BJ (cell line): ENCODE measurements around the gene GADD45A. TPM values are rescaled to one million over a fixed set of nuclear protein-coding genes. Genes with fewer than 3 reads are reported as not detected.

Experiments used
- CTCF ChIA-PET: fragments of 350-600 bp; formaldehyde crosslinking; extraction: SDS; loops from one replicate; lab custom pipeline; 2021; ENCODE audit warnings: antibody characterized with exemption, inconsistent platforms; lab: Yijun Ruan, JAX
- POLR2A ChIA-PET: fragments of 300-600 bp; sonication (Branson Sonifier 250); formaldehyde crosslinking; extraction: SDS; loops from one replicate; lab custom pipeline; 2021; ENCODE audit warnings: antibody characterized with exemption; lab: Charles Lee
- DNase-seq: peaks from one replicate; pipeline ENCODE4 v3.0.0-alpha.2; 2011; ENCODE audit warnings: low read depth
- H3K27me3 ChIP-seq: 2 replicates; pipeline ENCODE4 v1.6.0; 2011; ENCODE audit warnings: low read length; ENCODE audit not compliant: control insufficient read depth, insufficient read depth
- H3K36me3 ChIP-seq: 2 replicates; pipeline ENCODE4 v1.5.1; 2011; ENCODE audit warnings: low read length; ENCODE audit not compliant: control insufficient read depth, insufficient read depth
- H3K4me3 ChIP-seq: 2 replicates; pipeline ENCODE4 v1.5.1; 2011; ENCODE audit warnings: low read depth, mild to moderate bottlenecking, control low read depth, low read length
- polyA plus RNA-seq: library from polyadenylated mRNA; depleted of rRNA; stranded (reverse); fragments of >200 nt; gene quantifications from 2 replicates; pipeline ENCODE4 v1.2.3, GENCODE V29; 2011
- TF ChIP-seq, protein P1 (sequence below): IDR thresholded peaks from 2 replicates; pipeline ENCODE4 v1.5.1; 2011; ENCODE audit warnings: low read depth, mild to moderate bottlenecking, control low read depth, inconsistent platforms, low read length, moderate library complexity; ENCODE audit not compliant: insufficient read depth

Gene GADD45A
- polyA plus RNA-seq, 1 experiment: 32.1 TPM

DNA sequence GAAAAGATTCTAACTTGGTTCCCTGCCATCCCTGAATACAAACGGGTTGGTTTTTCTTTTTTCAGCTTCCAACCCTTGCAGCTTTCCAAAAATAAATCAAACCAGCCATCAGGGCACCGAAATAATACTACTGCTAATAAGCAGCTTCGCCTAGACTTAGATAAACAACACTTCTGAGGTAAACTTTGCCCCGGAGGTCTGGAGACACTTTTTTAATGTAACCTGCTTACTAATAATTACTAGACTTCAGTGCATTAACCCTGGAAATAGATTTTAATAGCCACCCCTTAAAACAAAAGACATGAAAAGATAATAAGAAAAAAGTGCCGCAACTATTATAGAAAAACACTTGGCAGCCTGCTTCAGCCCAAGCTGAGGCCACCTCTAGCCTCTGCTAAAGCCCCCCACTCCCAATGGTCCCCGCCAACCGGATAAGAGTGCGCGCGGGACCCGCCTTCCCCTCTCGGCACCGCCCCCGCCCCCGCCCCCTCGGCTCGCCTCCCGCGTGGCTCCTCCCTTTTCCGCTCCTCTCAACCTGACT is 405 bp upstream of the GADD45A start:
- CTCF ChIA-PET: interaction anchor here (0.7 to 8.1 kb wide), 10 partner anchors 65 to 163 kb away, joined by 3 to 56 read pairs (median 4); no protein-coding TSS in a partner anchor
- POLR2A ChIA-PET: interaction anchor here (0.5 to 1.0 kb wide), 2 partner anchors 75 to 148 kb away, joined by 3 read pairs; no protein-coding TSS in a partner anchor
- DNase-seq: no peak
- TF ChIP-seq, protein P1, sequence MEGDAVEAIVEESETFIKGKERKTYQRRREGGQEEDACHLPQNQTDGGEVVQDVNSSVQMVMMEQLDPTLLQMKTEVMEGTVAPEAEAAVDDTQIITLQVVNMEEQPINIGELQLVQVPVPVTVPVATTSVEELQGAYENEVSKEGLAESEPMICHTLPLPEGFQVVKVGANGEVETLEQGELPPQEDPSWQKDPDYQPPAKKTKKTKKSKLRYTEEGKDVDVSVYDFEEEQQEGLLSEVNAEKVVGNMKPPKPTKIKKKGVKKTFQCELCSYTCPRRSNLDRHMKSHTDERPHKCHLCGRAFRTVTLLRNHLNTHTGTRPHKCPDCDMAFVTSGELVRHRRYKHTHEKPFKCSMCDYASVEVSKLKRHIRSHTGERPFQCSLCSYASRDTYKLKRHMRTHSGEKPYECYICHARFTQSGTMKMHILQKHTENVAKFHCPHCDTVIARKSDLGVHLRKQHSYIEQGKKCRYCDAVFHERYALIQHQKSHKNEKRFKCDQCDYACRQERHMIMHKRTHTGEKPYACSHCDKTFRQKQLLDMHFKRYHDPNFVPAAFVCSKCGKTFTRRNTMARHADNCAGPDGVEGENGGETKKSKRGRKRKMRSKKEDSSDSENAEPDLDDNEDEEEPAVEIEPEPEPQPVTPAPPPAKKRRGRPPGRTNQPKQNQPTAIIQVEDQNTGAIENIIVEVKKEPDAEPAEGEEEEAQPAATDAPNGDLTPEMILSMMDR: no peak
- Histone ChIP-seq H3K4me3 (peak overlapping the region; percentile 32), H3K36me3 (peaks cover 8% of the 10 kb centered on the region), H3K27me3 (no peaks in the 10 kb centered on the region)

DNA sequence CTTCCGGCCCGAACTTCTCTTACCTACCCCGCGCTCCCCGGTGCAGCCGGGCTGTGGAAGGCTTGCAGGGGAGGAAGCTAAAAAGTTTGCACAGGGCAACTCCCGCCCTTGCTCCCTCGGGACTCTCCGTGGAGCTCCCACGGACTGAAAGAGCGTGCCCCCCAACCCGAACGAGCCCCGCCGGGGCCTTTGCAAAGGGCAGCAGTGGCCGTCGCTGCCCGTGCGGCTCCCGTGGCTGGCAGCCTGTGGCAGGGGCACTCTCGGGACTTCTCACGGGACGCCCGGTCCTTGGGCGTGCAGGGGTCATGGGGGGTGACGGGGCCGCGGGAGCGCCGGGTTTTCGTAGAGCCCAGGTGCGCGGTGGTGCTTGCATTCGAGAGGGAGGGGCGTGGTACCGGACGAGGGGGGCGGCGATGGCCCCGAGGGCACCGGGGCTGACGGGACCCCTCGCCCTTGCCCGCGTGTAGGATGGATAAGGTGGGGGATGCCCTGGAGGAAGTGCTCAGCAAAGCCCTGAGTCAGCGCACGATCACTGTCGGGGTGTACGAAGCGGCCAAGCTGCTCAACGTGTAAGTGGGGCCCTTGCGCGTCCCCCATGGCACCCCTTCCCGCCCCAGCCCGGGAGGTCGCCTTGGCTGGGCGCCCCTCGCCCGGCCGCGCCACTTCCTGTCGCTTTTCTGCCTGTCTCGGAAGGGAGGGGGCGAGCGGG is 711 bp downstream of the GADD45A start:
- no peaks in the 10 kb centered on the region for H3K27me3 ChIP-seq
- DNase-seq: no peak
- ChIA-PET CTCF (interaction anchor here (0.6 to 8.1 kb wide), 11 partner anchors 67 to 784 kb away, joined by 3 to 56 read pairs (median 4); no protein-coding TSS in a partner anchor), POLR2A (interaction anchor here (0.8 to 1.2 kb wide), 4 partner anchors 11 to 129 kb away, joined by 3 to 10 read pairs (median 3); no protein-coding TSS in a partner anchor)
- TF ChIP-seq, protein P1: no peak
- H3K4me3 ChIP-seq: peak overlapping the region; percentile 85
- H3K36me3 ChIP-seq: peaks cover 8% of the 10 kb centered on the region

DNA sequence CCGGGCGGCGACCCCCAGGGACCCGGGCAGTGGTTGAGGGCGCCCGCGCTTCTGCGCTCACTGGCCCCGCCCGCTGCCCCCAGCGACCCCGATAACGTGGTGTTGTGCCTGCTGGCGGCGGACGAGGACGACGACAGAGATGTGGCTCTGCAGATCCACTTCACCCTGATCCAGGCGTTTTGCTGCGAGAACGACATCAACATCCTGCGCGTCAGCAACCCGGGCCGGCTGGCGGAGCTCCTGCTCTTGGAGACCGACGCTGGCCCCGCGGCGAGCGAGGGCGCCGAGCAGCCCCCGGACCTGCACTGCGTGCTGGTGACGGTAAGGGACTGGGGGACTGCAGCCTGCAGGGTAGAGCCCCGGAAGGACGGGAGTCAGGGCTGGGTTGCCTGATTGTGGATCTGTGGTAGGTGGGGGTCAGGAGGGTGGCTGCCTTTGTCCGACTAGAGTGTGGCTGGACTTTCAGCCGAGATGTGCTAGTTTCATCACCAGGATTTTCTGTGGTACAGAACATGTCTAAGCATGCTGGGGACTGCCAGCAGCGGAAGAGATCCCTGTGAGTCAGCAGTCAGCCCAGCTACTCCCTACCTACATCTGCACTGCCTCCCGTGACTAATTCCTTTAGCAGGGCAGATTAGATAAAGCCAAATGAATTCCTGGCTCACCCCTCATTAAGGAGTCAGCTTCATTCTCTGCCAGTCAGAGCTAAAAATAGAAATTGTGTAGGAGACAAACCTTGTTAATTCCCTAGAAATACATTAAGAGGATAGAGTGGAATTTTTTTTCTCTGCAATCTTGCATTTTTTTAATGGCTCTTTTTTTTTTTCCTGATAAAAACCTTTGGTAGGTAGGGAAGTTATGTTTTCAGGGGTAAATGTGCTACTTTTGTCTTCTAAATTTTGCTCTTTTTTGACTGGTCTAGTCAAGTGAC is 1.5 kb downstream of the GADD45A start:
- H3K27me3 ChIP-seq: no peaks in the 10 kb centered on the region
- peak; percentile 90 for DNase-seq
- CTCF ChIA-PET: interaction anchor here (0.7 to 8.1 kb wide), 9 partner anchors 12 to 154 kb away, joined by 3 to 56 read pairs (median 3); no protein-coding TSS in a partner anchor
- peaks cover 8% of the 10 kb centered on the region for H3K36me3 ChIP-seq
- H3K4me3 ChIP-seq: peak overlapping the region; percentile 85
- POLR2A ChIA-PET: interaction anchor here (0.7 to 1.2 kb wide), 6 partner anchors 12 to 151 kb away, joined by 3 to 10 read pairs (median 3); no protein-coding TSS in a partner anchor
- TF ChIP-seq, protein P1: no peak

DNA sequence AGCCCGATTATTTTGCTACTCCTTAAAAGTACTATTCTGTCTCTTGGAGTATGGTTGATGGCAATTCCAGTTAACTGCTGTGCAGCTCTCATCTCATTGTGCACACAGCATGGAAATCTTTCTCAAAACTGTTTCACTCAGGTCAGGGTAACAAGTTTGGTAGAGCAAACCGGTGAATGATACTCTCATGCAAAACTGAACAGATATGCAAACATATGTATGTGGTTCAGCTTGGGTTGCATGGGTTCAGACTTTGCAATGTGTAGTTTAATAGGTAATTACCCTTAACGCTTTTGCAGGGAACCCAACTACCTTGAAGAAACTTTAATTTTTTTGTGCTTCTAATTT is 2.2 kb downstream of the GADD45A start:
- TF ChIP-seq, protein P1: no peak
- Histone ChIP-seq H3K27me3 (no peaks in the 10 kb centered on the region), H3K36me3 (peaks cover 8% of the 10 kb centered on the region), H3K4me3 (peak overlapping the region; percentile 85)
- ChIA-PET POLR2A (interaction anchor here (0.7 kb wide), 1 partner anchor 68 kb away, joined by 3 read pairs; no protein-coding TSS in a partner anchor), CTCF (interaction anchor here (0.9 to 8.1 kb wide), 7 partner anchors 13 to 154 kb away, joined by 3 to 56 read pairs (median 3); no protein-coding TSS in a partner anchor)
- no peak for DNase-seq
